OCI-LY7 (cell line): ENCODE results near the gene ABCF3.

Experiments
- CTCF ChIP-seq: fragments of 200-600 bp; sonication (generic); conservative IDR thresholded peaks from 2 replicates; pipeline ENCODE4 v1.5.1; 2014; ENCODE audit warnings: mild to moderate bottlenecking, antibody characterized with exemption, low read length, moderate library complexity, mixed read lengths
- EZH2phosphoT487 ChIP-seq: fragments of 200-600 bp; sonication (generic); IDR thresholded peaks from 2 replicates; pipeline ENCODE4 v1.6.1; 2018; ENCODE audit warnings: low read depth, borderline replicate concordance, mild to moderate bottlenecking, mixed run types, antibody characterized with exemption, low read length, moderate library complexity, mixed read lengths

- TF ChIP-seq CTCF, result no peak
- no peak for TF ChIP-seq EZH2phosphoT487
Observed at GRCh38 chr3:184186902-184187207, 856 bp downstream of the ABCF3 start.
